Suprapubic skin (tissue), 4 donors: Measurements from ENCODE around the gene DOK6.

Experiments used
- EP300 ChIP-seq: sonication (generic); formaldehyde crosslinking; IDR thresholded peaks from one replicate; pipeline ENCODE4 v1.6.1; 2017; ENCODE audit warnings: antibody characterized with exemption
- POLR2A ChIP-seq, 2 donors: fragments of 450-650 bp; IDR thresholded peaks; one replicate each; pipeline ENCODE4 v1.6.1; 2017; ENCODE audit warnings: antibody characterized with exemption in 2 of 2, mild to moderate bottlenecking in 2 of 2, moderate library complexity in 2 of 2
- POLR2AphosphoS5 ChIP-seq, 3 donors: sonication (generic); formaldehyde crosslinking; IDR thresholded peaks; one replicate each; pipeline ENCODE4 v1.6.1; 2017; ENCODE audit warnings: antibody characterized with exemption in 3 of 3
- TF ChIP-seq, protein P1 (sequence below), 2 donors: fragments of 200-600 bp in 1 of 2; fragments of 450-650 bp in 1 of 2; sonication (generic) in 1 of 2; IDR thresholded peaks; one replicate each; pipeline ENCODE4 v1.5.1; 2016 to 2019; ENCODE audit warnings: antibody characterized with exemption in 2 of 2, mild to moderate bottlenecking in 1 of 2, moderate library complexity in 1 of 2

DNA sequence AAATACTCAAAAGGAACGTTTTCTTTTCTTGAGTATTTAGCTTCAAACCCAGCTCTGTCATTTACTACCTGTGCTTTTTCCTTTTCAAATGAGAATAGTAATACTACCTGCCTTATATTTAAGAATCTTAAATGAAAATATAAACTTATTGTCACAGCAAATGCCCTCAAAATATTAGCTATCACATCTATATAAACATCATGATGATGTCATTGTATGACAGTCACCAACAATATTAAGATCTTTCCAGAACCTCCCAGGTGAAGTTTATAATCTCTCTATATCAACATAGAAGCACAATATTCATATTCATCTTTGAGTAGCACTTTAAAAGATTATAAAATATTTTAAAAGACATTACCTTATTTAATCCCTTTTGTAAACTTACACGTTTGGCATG lies 92.2 kb downstream of the DOK6 start:
- no peak for TF ChIP-seq EP300
- no peak for TF ChIP-seq POLR2A (IDR thresholded peaks at IDR 0.05)
- TF ChIP-seq, protein P1, sequence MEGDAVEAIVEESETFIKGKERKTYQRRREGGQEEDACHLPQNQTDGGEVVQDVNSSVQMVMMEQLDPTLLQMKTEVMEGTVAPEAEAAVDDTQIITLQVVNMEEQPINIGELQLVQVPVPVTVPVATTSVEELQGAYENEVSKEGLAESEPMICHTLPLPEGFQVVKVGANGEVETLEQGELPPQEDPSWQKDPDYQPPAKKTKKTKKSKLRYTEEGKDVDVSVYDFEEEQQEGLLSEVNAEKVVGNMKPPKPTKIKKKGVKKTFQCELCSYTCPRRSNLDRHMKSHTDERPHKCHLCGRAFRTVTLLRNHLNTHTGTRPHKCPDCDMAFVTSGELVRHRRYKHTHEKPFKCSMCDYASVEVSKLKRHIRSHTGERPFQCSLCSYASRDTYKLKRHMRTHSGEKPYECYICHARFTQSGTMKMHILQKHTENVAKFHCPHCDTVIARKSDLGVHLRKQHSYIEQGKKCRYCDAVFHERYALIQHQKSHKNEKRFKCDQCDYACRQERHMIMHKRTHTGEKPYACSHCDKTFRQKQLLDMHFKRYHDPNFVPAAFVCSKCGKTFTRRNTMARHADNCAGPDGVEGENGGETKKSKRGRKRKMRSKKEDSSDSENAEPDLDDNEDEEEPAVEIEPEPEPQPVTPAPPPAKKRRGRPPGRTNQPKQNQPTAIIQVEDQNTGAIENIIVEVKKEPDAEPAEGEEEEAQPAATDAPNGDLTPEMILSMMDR (IDR thresholded peaks at IDR 0.05) = no peak
- TF ChIP-seq POLR2AphosphoS5 (IDR thresholded peaks at IDR 0.05) = no peak
